CD4-positive, alpha-beta memory T cell (primary cell): ENCODE measurements around the gene ESPL1. TPM values are rescaled to one million over a fixed set of nuclear protein-coding genes. Genes with fewer than 3 reads are reported as not detected.

Experiments
- CTCF ChIA-PET: fragments of 350-600 bp; sonication (Branson Sonifier 250); formaldehyde crosslinking; loops from one replicate; lab custom pipeline; 2021; ENCODE audit warnings: inconsistent platforms; ENCODE audit not compliant: partially characterized antibody; lab: Charles Lee
- POLR2A ChIA-PET: fragments of 350-600 bp; sonication (Branson Sonifier 250); formaldehyde crosslinking; loops from one replicate; lab custom pipeline; 2021; ENCODE audit not compliant: partially characterized antibody; lab: Charles Lee
- DNase-seq, 5 donors: peaks; one replicate each; pipeline versions ENCODE4 v3.0.0 to v3.0.0-alpha.2; 2020 to 2022; ENCODE audit warnings: mixed read lengths in 1 of 5
- H3K27ac ChIP-seq: one replicate; pipeline ENCODE4 v1.7.0; 2013; ENCODE audit warnings: low read depth, low read length
- H3K27me3 ChIP-seq: 2 replicates; pipeline ENCODE4 v1.7.0; 2013; ENCODE audit warnings: mild to moderate bottlenecking, low read length, moderate library complexity; ENCODE audit not compliant: insufficient read depth
- H3K36me3 ChIP-seq: 2 replicates; pipeline ENCODE4 v1.7.0; 2013; ENCODE audit warnings: mild to moderate bottlenecking, low read length, moderate library complexity; ENCODE audit not compliant: insufficient read depth
- H3K4me1 ChIP-seq: 2 replicates; pipeline ENCODE4 v1.7.0; 2013; ENCODE audit warnings: mild to moderate bottlenecking, low read length, moderate library complexity; ENCODE audit not compliant: insufficient read depth
- H3K4me3 ChIP-seq, 2 donors: one replicate each; pipeline ENCODE4 v1.7.0; 2013; ENCODE audit warnings: low read length in 2 of 2, mild to moderate bottlenecking in 1 of 2
- H3K9me3 ChIP-seq, 2 donors: one replicate each; pipeline ENCODE4 v1.7.0; 2013; ENCODE audit warnings: low read length in 2 of 2, control low read depth in 1 of 2; ENCODE audit not compliant: control insufficient read depth in 1 of 2
- H3K27ac Mint-ChIP-seq, 7 donors: one replicate each; pipeline ENCODE4 v1.8.0; 2020 to 2021; ENCODE audit warnings: mixed read lengths in 7 of 7, mild to moderate bottlenecking in 6 of 7, inconsistent platforms in 3 of 7, moderate library complexity in 3 of 7
- H3K27me3 Mint-ChIP-seq, 2 donors: one replicate each; pipeline ENCODE4 v1.8.0; 2020 to 2021; ENCODE audit warnings: mixed read lengths in 2 of 2
- H3K36me3 Mint-ChIP-seq, 2 donors: one replicate each; pipeline ENCODE4 v1.8.0; 2020 to 2021; ENCODE audit warnings: mixed read lengths in 2 of 2, inconsistent platforms in 1 of 2, mild to moderate bottlenecking in 1 of 2
- H3K4me1 Mint-ChIP-seq, 4 donors: one replicate each; pipeline ENCODE4 v1.8.0; 2020 to 2021; ENCODE audit warnings: mixed read lengths in 4 of 4, mild to moderate bottlenecking in 1 of 4
- H3K4me3 Mint-ChIP-seq, 8 donors: one replicate each; pipeline ENCODE4 v1.8.0; 2020 to 2021; ENCODE audit warnings: mixed read lengths in 8 of 8, mild to moderate bottlenecking in 7 of 8, moderate library complexity in 6 of 8, inconsistent platforms in 3 of 8
- H3K9me3 Mint-ChIP-seq, 8 donors: one replicate each; pipeline ENCODE4 v1.8.0; 2020 to 2021; ENCODE audit warnings: mixed read lengths in 8 of 8, mild to moderate bottlenecking in 5 of 8, inconsistent platforms in 3 of 8, moderate library complexity in 1 of 8
- intact Hi-C: fragments of 100-400 bp; cut with micrococcal nuclease; formaldehyde crosslinking; loops from one replicate; pipeline ENCODE4 v1.15.1; 2023
- polyA plus RNA-seq, 2 donors: library from polyadenylated mRNA; unstranded; fragments of 300-500 nt; fragmentation: Illumina TruSeq; gene quantifications; one replicate each; pipeline ENCODE4 v1.2.3, GENCODE V29; 2021
- total RNA-seq, 2 experiments: library from RNA; stranded (reverse); gene quantifications; one replicate each; pipeline ENCODE4 v1.2.3, GENCODE V29; 2021

Gene ESPL1
- total and polyA plus RNA-seq, 4 experiments from 2014 or later, result 0.16 to 0.55 (median 0.20) TPM; not detected in 1

DNA sequence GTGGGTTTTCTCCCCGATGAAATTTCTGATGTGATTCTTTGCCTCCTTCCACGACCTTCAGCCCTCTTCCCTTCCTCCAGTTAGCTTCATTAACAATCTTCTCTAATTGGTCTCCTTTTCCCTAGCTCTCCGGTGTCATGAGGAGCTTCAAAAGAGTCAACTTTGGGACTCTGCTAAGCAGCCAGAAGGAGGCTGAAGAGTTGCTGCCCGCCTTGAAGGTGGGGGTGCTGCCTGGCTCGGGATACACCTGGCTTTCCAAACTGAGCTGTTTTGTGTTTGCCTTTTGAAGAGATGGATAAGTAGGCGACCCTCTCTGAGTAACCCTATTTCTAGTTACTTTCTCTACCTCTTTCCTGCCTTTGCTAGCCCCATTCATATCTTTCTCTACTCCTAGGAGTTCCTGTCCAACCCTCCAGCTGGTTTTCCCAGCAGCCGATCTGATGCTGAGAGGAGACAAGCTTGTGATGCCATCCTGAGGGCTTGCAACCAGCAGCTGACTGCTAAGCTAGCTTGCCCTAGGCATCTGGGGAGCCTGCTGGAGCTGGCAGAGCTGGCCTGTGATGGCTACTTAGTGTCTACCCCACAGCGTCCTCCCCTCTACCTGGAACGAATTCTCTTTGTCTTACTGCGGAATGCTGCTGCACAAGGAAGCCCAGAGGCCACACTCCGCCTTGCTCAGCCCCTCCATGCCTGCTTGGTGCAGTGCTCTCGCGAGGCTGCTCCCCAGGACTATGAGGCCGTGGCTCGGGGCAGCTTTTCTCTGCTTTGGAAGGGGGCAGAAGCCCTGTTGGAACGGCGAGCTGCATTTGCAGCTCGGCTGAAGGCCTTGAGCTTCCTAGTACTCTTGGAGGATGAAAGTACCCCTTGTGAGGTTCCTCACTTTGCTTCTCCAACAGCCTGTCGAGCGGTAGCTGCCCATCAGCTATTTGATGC lies 797 bp downstream of the ESPL1 start:
- Mint-ChIP-seq H3K4me1 (peaks cover 11 to 29% (median 19%) of the 10 kb centered on the region in 4 donors), H3K9me3 (peaks cover 0 to 3% (median 0%) of the 10 kb centered on the region in 8 donors), H3K36me3 (peaks cover 0 to 8% of the 10 kb centered on the region in 2 donors), H3K27ac (peak overlapping the region; percentile 92 to 97 (median 95)), H3K27me3 (no peaks in the 10 kb centered on the region), H3K4me3 (peak overlapping the region; percentile 93 to 100 (median 96))
- Histone ChIP-seq H3K4me3 (peak overlapping the region; percentile 76 to 91), H3K27ac (peak overlapping the region; percentile 71), H3K4me1 (peaks cover 10% of the 10 kb centered on the region), H3K36me3 (no peaks in the 10 kb centered on the region), H3K9me3 (no peaks in the 10 kb centered on the region), H3K27me3 (no peaks in the 10 kb centered on the region)
- POLR2A ChIA-PET, result interaction anchor here (0.9 to 5.1 kb wide), 9 partner anchors 13 to 88 kb away, joined by 3 to 45 read pairs (median 9); partner anchors contain the start of genes CSAD, ITGB7, PFDN5 and ZNF740
- CTCF ChIA-PET, result interaction anchor here (0.6 to 5.4 kb wide), 14 partner anchors 9 to 203 kb away, joined by 3 to 110 read pairs (median 3); partner anchors contain the start of genes AAAS, ITGB7 and MYG1
- intact Hi-C loops, result loop anchor here (1.0 to 2.0 kb wide), 5 partner anchors 49 to 110 kb away; partner anchors contain the start of genes CSAD and ZNF740
- no peak for DNase-seq

GRCh38 chr12:53274445-53274844 lies 6.3 kb downstream of the ESPL1 start:
- ChIA-PET CTCF (interaction anchor here (1.1 to 1.2 kb wide), 2 partner anchors 13 to 87 kb away, joined by 3 to 4 read pairs; no protein-coding TSS in a partner anchor), POLR2A (no interaction called here)
- no peaks in the 10 kb centered on the region for H3K36me3 ChIP-seq

GRCh38 chr12:53276511-53276910 lies 8.4 kb downstream of the ESPL1 start:
- H3K4me3 Mint-ChIP-seq, result no peak overlapping the region
- no peak overlapping the region for H3K27ac Mint-ChIP-seq
- H3K36me3 Mint-ChIP-seq, result no peaks in the 10 kb centered on the region
- H3K9me3 Mint-ChIP-seq, result peaks cover 0 to under 1% (median 0%) of the 10 kb centered on the region in 8 donors
- no peak for DNase-seq
- H3K36me3 ChIP-seq, result no peaks in the 10 kb centered on the region
- H3K27ac ChIP-seq, result no peak overlapping the region
- H3K27me3 Mint-ChIP-seq, result no peaks in the 10 kb centered on the region
- H3K4me1 ChIP-seq, result no peaks in the 10 kb centered on the region
- intact Hi-C loops, result no loop called here
- CTCF ChIA-PET, result interaction anchor here (3.5 kb wide), 1 partner anchor 62 kb away, joined by 15 read pairs; no protein-coding TSS in a partner anchor
- H3K4me3 ChIP-seq, result no peak overlapping the region
- no peaks in the 10 kb centered on the region for H3K4me1 Mint-ChIP-seq
- no peaks in the 10 kb centered on the region for H3K27me3 ChIP-seq
- POLR2A ChIA-PET, result no interaction called here
- H3K9me3 ChIP-seq, result no peaks in the 10 kb centered on the region

More at GRCh38 chr12:53274445-53274844, 6.3 kb downstream of the ESPL1 start:
- no peak for DNase-seq
- Mint-ChIP-seq H3K4me3 (no peak overlapping the region), H3K27ac (no peak overlapping the region), H3K9me3 (peaks cover 0 to 3% (median 0%) of the 10 kb centered on the region in 8 donors), H3K27me3 (no peaks in the 10 kb centered on the region), H3K36me3 (no peaks in the 10 kb centered on the region), H3K4me1 (peaks cover 0 to 7% (median 0%) of the 10 kb centered on the region in 4 donors)
- intact Hi-C loops, result no loop called here
- Histone ChIP-seq H3K4me1 (no peaks in the 10 kb centered on the region), H3K27me3 (no peaks in the 10 kb centered on the region), H3K9me3 (no peaks in the 10 kb centered on the region), H3K4me3 (no peak overlapping the region), H3K27ac (no peak overlapping the region)

DNA sequence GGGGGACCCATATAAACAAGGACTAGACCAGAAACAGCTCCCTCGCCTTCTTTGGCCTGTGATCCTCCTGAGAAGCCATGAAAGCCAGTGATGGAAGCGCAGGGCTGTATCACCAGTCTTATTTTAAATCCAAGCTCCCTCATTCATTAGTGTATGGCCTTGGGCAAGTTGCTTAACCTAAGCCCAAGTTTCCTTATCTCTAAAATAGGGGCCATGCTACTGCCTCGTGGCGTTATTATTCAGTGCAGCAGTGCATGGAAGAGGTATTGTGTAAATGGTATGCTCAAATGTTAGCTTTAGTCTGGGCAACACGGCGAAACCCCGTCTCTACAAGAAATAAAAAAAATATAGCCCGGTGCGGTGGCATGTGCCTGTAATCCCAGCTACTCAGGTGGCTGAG lies 9.9 kb downstream of the ESPL1 start:
- Mint-ChIP-seq H3K9me3 (no peaks in the 10 kb centered on the region), H3K4me3 (no peak overlapping the region), H3K27ac (peak overlapping the region in 1 of 7 donors; percentile 35), H3K4me1 (no peaks in the 10 kb centered on the region), H3K27me3 (no peaks in the 10 kb centered on the region), H3K36me3 (no peaks in the 10 kb centered on the region)
- POLR2A ChIA-PET, result interaction anchor here (1.1 to 2.1 kb wide), 2 partner anchors 11 to 17 kb away, joined by 3 to 6 read pairs; no protein-coding TSS in a partner anchor
- CTCF ChIA-PET, result interaction anchor here (0.8 to 3.5 kb wide), 8 partner anchors 9 to 179 kb away, joined by 3 to 15 read pairs (median 4); no protein-coding TSS in a partner anchor
- no peak overlapping the region for H3K27ac ChIP-seq
- no peaks in the 10 kb centered on the region for H3K4me1 ChIP-seq
- no peak overlapping the region for H3K4me3 ChIP-seq
- no peak for DNase-seq
- no peaks in the 10 kb centered on the region for H3K27me3 ChIP-seq
- intact Hi-C loops, result no loop called here
- H3K9me3 ChIP-seq, result no peaks in the 10 kb centered on the region
- no peaks in the 10 kb centered on the region for H3K36me3 ChIP-seq

DNA sequence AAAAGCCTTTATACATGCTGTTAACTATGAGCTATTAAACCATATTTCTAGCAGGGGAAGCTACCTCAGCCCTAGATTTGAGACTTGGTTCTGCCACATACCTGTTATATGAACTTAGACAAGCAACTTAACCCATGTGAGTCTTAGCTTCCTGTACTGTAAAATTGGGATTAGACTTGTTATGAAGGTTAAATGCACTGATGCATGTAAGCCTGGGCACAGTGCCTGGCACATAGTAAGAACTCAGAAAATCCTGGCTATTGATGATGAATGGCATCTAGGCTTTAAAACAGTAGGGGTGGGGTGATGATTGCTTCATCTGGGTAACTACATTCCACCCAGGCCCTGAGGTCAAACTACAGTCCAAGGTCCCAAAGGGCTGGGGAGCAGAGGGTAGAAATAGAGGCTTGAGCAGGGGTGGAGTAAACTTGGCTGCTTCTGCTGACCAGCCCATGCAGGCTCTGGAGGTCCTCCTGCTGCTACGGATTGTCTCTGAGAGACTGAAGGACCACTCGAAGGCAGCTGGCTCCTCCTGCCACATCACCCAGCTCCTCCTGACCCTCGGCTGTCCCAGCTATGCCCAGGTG lies 11.3 kb downstream of the ESPL1 start:
- intact Hi-C loops, result no loop called here
- DNase-seq, result no peak
- Mint-ChIP-seq H3K36me3 (no peaks in the 10 kb centered on the region), H3K9me3 (no peaks in the 10 kb centered on the region), H3K27ac (peak overlapping the region in 2 of 7 donors; percentile 13 to 68), H3K27me3 (no peaks in the 10 kb centered on the region), H3K4me3 (no peak overlapping the region), H3K4me1 (no peaks in the 10 kb centered on the region)
- Histone ChIP-seq H3K4me1 (no peaks in the 10 kb centered on the region), H3K9me3 (no peaks in the 10 kb centered on the region), H3K36me3 (no peaks in the 10 kb centered on the region), H3K27me3 (no peaks in the 10 kb centered on the region), H3K4me3 (no peak overlapping the region), H3K27ac (no peak overlapping the region)
- CTCF ChIA-PET, result interaction anchor here (1.1 to 3.5 kb wide), 4 partner anchors 9 to 119 kb away, joined by 4 to 15 read pairs (median 7); no protein-coding TSS in a partner anchor
- POLR2A ChIA-PET, result interaction anchor here (1.0 to 2.1 kb wide), 3 partner anchors 12 to 60 kb away, joined by 3 to 6 read pairs (median 3); no protein-coding TSS in a partner anchor

DNA sequence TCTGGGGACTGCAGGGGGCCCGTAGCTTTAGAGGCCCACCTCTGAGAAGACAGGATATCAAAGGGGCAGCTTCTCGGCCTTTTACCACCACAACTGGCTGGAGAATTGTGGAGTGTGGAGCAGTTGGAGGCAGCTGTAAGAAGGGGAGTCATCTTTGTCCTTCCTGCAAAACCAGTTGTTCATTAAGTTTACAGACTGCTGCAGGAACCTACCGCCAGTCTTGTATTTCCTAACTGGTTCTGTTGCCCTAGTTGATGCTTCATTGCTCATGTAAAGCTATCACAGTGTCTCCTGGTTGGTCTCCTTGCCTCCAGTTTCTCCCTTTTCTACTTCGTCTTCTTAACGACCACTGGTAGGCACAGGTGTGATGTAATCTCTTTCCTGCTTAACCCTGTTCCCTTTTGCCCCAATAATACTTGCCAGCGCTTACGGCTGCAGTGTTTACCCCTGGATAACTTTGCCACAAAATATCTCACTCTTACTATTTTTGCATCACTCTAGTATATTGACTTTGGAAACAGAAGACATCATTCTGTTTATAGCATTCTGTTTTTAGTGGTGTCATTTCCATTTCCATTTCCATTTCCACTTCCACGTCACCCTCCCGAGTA lies 11.9 kb downstream of the ESPL1 start:
- Histone ChIP-seq H3K4me1 (no peaks in the 10 kb centered on the region), H3K9me3 (no peaks in the 10 kb centered on the region), H3K27me3 (no peaks in the 10 kb centered on the region), H3K4me3 (no peak overlapping the region), H3K36me3 (no peaks in the 10 kb centered on the region), H3K27ac (no peak overlapping the region)
- POLR2A ChIA-PET, result interaction anchor here (0.6 to 1.4 kb wide), 2 partner anchors 60 to 124 kb away, joined by 3 to 5 read pairs; no protein-coding TSS in a partner anchor
- CTCF ChIA-PET, result interaction anchor here (0.8 to 2.4 kb wide), 4 partner anchors 9 to 120 kb away, joined by 3 to 8 read pairs (median 5); no protein-coding TSS in a partner anchor
- Mint-ChIP-seq H3K36me3 (no peaks in the 10 kb centered on the region), H3K4me3 (no peak overlapping the region), H3K9me3 (no peaks in the 10 kb centered on the region), H3K4me1 (no peaks in the 10 kb centered on the region), H3K27me3 (no peaks in the 10 kb centered on the region), H3K27ac (peak overlapping the region in 2 of 7 donors; percentile 24 to 48)
- intact Hi-C loops, result no loop called here
- no peak for DNase-seq
